Vagina (tissue), 2 donors: ENCODE results near the gene PPP2R3A.

Experiments
- CTCF ChIP-seq, 3 experiments: fragments of 450-650 bp in 2 of 3; fragments of 200-600 bp in 1 of 3; sonication (generic) in 1 of 3; IDR thresholded peaks; one replicate each; pipeline ENCODE4 v1.5.1; 2017 to 2019; ENCODE audit warnings: antibody characterized with exemption in 3 of 3, mild to moderate bottlenecking in 2 of 3, moderate library complexity in 2 of 3
- POLR2A ChIP-seq, 2 donors: fragments of 450-650 bp; IDR thresholded peaks; one replicate each; pipeline ENCODE4 v1.6.1; 2017; ENCODE audit warnings: antibody characterized with exemption in 2 of 2, mild to moderate bottlenecking in 2 of 2, moderate library complexity in 2 of 2
- POLR2AphosphoS5 ChIP-seq, 2 donors: sonication (generic); formaldehyde crosslinking; IDR thresholded peaks; one replicate each; pipeline ENCODE4 v1.9.0; 2017; ENCODE audit warnings: antibody characterized with exemption in 2 of 2, mild to moderate bottlenecking in 2 of 2, low read depth in 1 of 2; ENCODE audit not compliant: insufficient read depth in 1 of 2

- TF ChIP-seq CTCF (IDR thresholded peaks at IDR 0.05): no peak
- TF ChIP-seq POLR2A (IDR thresholded peaks at IDR 0.05): no peak
- TF ChIP-seq POLR2AphosphoS5 (IDR thresholded peaks at IDR 0.05; ENCODE audit: insufficient read depth in 1 of 2, low read depth in 1 of 2): no peak
Measured at GRCh38 chr3:136122006-136122405, 156.5 kb downstream of the PPP2R3A start.
